GM10266 (cell line): ENCODE measurements around the gene ADAMTS9.

Experiments used
- DNase-seq: peaks from one replicate; pipeline ENCODE4 v3.0.0; 2012; ENCODE audit errors: extremely low spot score
- TF ChIP-seq, protein P1 (sequence below): IDR thresholded peaks from 2 replicates; pipeline ENCODE4 v1.5.1; 2012; ENCODE audit warnings: mild to moderate bottlenecking, low read depth; ENCODE audit not compliant: control insufficient read depth, insufficient read depth; ENCODE audit errors: missing control alignments

ADAMTS9 gene

DNA sequence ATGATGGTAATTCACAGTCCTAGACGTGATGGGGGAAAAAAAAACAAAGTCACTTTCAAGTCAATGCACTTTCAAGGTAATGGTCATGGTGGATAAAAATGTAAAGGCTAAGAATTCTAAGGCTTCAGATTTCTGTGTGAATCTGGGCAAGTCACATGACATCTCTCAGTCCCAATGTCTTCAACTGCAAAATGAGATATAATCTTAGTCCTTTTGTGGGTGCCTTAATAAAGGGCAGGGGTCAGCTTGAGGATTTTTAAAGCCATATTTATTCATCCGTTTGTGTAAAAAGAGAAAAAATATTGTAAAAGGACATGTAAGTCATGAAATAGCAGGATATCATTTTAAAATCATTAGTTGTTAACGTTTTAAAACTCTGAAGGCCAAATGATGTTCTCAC lies 83.5 kb downstream of the ADAMTS9 start:
- DNase-seq: no peak
- TF ChIP-seq, protein P1, sequence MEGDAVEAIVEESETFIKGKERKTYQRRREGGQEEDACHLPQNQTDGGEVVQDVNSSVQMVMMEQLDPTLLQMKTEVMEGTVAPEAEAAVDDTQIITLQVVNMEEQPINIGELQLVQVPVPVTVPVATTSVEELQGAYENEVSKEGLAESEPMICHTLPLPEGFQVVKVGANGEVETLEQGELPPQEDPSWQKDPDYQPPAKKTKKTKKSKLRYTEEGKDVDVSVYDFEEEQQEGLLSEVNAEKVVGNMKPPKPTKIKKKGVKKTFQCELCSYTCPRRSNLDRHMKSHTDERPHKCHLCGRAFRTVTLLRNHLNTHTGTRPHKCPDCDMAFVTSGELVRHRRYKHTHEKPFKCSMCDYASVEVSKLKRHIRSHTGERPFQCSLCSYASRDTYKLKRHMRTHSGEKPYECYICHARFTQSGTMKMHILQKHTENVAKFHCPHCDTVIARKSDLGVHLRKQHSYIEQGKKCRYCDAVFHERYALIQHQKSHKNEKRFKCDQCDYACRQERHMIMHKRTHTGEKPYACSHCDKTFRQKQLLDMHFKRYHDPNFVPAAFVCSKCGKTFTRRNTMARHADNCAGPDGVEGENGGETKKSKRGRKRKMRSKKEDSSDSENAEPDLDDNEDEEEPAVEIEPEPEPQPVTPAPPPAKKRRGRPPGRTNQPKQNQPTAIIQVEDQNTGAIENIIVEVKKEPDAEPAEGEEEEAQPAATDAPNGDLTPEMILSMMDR: no peak

GRCh38 chr3:64601824-64602223 lies 86.0 kb downstream of the ADAMTS9 start:
- TF ChIP-seq, protein P1: no peak
- DNase-seq: no peak

DNA sequence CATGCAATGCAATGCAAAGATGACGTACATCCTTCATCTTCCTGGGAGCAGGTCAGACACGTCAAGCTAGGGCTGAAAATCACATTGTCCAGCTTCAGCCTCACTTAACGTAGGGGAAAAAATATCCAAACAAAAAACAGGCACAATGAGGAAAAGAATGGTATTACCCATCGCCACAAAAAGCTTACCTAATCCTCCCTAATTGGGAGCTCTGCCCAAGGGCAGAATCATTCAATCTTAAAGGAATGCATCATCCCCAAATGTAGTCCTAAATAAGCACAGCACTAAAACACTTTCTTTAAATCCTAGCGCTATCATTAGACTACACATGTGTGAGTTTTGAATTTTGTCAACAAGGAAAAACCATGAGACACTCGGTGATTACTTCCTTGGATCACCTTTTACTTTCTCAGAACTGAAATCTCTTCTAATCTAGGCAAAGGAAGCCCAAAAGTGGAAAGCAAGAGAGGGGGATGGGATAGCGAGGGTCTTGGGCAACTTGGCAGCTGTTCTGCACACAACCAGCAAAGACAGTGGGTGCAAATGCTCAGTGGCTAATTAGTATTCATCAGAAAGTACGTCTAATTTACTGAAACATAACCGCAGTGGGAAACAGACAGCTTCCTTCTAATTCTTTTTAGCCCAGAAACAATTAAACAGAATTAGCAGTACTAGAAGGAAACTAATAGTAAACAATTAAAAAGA lies 87.4 kb downstream of the ADAMTS9 start:
- TF ChIP-seq, protein P1: no peak
- no peak for DNase-seq

- DNase-seq: no peak
- TF ChIP-seq, protein P1: no peak
Observed at GRCh38 chr3:64599651-64600050, 88.1 kb downstream of the ADAMTS9 start.

- no peak for DNase-seq
- TF ChIP-seq, protein P1: no peak
Observed at GRCh38 chr3:64595253-64595694, 92.5 kb downstream of the ADAMTS9 start.

DNA sequence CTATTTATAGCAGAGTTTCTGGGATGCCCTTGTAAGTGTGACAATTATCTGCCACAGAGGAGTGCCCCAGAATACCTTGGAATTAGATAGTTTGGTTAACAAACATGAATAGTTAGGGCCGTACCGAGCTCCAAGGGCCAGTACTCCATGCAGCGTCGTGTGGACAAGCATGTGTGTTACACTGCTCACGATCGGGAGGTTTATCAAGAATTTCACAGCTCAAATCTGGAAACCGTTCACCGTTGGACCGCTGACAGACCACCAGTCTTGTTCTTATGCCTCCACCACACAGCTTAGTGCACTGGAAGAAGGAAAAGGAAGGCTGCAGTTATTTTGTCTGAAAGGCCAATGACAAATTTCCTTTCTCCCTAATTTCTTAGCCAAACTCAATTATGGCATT lies 93.7 kb downstream of the ADAMTS9 start:
- no peak for DNase-seq
- TF ChIP-seq, protein P1: no peak

DNA sequence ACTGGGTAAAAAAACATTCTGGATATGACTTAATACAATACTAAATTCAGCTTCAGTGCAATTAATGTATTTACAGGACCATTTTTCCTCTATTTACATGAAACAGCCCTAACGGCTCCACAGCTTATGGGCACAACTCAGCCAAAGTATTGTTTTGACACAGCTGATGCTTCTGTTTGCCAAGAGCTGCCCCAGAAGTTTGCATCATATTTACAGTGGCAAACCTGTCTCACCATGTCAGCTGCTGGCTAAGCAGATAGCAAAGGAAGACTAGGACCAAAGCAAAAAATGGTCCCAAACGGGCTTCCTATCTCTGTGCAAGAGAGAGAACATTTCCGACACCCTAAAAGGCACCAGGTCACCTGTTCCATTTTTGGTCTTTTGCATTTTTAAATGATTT lies 94.5 kb downstream of the ADAMTS9 start:
- DNase-seq: no peak
- TF ChIP-seq, protein P1: no peak
